Panc1 (cell line): ENCODE results near the gene CD3D. TPM values are rescaled to one million over a fixed set of nuclear protein-coding genes. Genes with fewer than 3 reads are reported as not detected.
"Not testable (repeated sequence)": the region's sequence is repeated elsewhere in the genome, so short reads cannot be mapped to it uniquely, and the experiment has no call there.

Experiments used
- ATAC-seq: fragments of 200-7000 bp; cut with Tn5 transposase; 2 replicates; pipeline ENCODE4 v1.9.1; 2020; ENCODE audit warnings: mild to moderate bottlenecking, moderate library complexity
- BruUV-seq: library from RNA; stranded (reverse); fragments of 400-500 nt; replicated peaks from 2 replicates; lab custom pipeline; 2021; lab: Mats Ljungman, UMichigan
- CTCF ChIA-PET: fragments of 300-600 bp; sonication (Branson Sonifier 250); formaldehyde crosslinking; loops from one replicate; lab custom pipeline; 2022; ENCODE audit warnings: antibody characterized with exemption; lab: Charles Lee
- POLR2A ChIA-PET: fragments of 300-600 bp; sonication (Branson Sonifier 250); formaldehyde crosslinking; loops from one replicate; lab custom pipeline; 2022; ENCODE audit warnings: antibody characterized with exemption; lab: Charles Lee
- DNase-seq: peaks from one replicate; pipeline ENCODE4 v3.0.0-alpha.2; 2010; ENCODE audit warnings: low read depth, low spot score
- H3K27ac ChIP-seq: 2 replicates; pipeline ENCODE4 v1.5.1; 2011; ENCODE audit warnings: mild to moderate bottlenecking, low read length, inconsistent platforms
- H3K27me3 ChIP-seq: fragments of 200-500 bp; sonication (Bioruptor generic); 2 replicates; pipeline ENCODE4 v1.6.0; 2014; ENCODE audit warnings: low read length, inconsistent platforms; ENCODE audit not compliant: control insufficient read depth, insufficient read depth
- H3K36me3 ChIP-seq: fragments of 200-500 bp; sonication (Bioruptor generic); 2 replicates; pipeline ENCODE4 v1.5.1; 2014; ENCODE audit warnings: inconsistent platforms, mild to moderate bottlenecking, low read length, moderate library complexity; ENCODE audit not compliant: control insufficient read depth, insufficient read depth
- H3K4me1 ChIP-seq: 2 replicates; pipeline ENCODE4 v1.5.1; 2011; ENCODE audit warnings: inconsistent platforms, mild to moderate bottlenecking, low read length, moderate library complexity; ENCODE audit not compliant: control insufficient read depth, insufficient read depth
- H3K4me3 ChIP-seq, 2 experiments: 2 replicates each; pipeline ENCODE4 v1.5.1; 2011 to 2012; ENCODE audit warnings: low read depth in 2 of 2, low read length in 2 of 2, mild to moderate bottlenecking in 2 of 2, inconsistent platforms in 1 of 2, moderate library complexity in 1 of 2
- H3K9me3 ChIP-seq: fragments of 200-500 bp; sonication (Bioruptor generic); 2 replicates; pipeline ENCODE4 v1.5.1; 2014; ENCODE audit warnings: low read depth, mild to moderate bottlenecking, inconsistent platforms, low read length, moderate library complexity; ENCODE audit not compliant: control insufficient read depth, insufficient read depth
- POLR2AphosphoS5 ChIP-seq: IDR thresholded peaks from 2 replicates; pipeline ENCODE4 v1.6.1; 2012; ENCODE audit warnings: mild to moderate bottlenecking, low read depth, low read length, moderate library complexity
- SIN3A ChIP-seq: IDR thresholded peaks from 2 replicates; pipeline ENCODE4 v1.6.1; 2012; ENCODE audit warnings: low read depth, mild to moderate bottlenecking, low read length, moderate library complexity, borderline replicate concordance; ENCODE audit not compliant: insufficient read depth
- TCF7L2 ChIP-seq: IDR thresholded peaks from 2 replicates; pipeline ENCODE4 v1.6.1; 2011; ENCODE audit warnings: mild to moderate bottlenecking, low read depth, low read length, inconsistent platforms
- in situ Hi-C: cut with HindIII; loops from 2 replicates; pipeline ENCODE4 v1.10.0; 2016; ENCODE audit warnings: low sequenced_read_pairs, low pct_unique_long_range_greater_than_20kb
- intact Hi-C: fragments of 100-400 bp; cut with micrococcal nuclease; formaldehyde crosslinking; loops from one replicate; pipeline ENCODE4 v1.10.0; 2022; ENCODE audit not compliant: unreplicated experiment
- total RNA-seq: library from RNA; stranded (reverse); gene quantifications from one replicate; pipeline ENCODE4 v1.2.1, GENCODE V29; 2021; ENCODE audit not compliant: unreplicated experiment
- TF ChIP-seq, protein P1 (sequence below): fragments of 450-650 bp; IDR thresholded peaks from 2 replicates; pipeline ENCODE4 v1.5.1; 2017; ENCODE audit warnings: mild to moderate bottlenecking
- TF ChIP-seq, protein P2 (sequence below), 2 experiments: IDR thresholded peaks; 2 replicates each; pipeline ENCODE4 v1.6.1; 2011 to 2012; ENCODE audit warnings: low read depth in 2 of 2, control low read depth in 1 of 2, low read length in 1 of 2, mild to moderate bottlenecking in 1 of 2, moderate library complexity in 1 of 2; ENCODE audit not compliant: insufficient read depth in 1 of 2

The CD3D gene
- total RNA-seq, 1 experiment from 2014 or later = 0.39 TPM

DNA sequence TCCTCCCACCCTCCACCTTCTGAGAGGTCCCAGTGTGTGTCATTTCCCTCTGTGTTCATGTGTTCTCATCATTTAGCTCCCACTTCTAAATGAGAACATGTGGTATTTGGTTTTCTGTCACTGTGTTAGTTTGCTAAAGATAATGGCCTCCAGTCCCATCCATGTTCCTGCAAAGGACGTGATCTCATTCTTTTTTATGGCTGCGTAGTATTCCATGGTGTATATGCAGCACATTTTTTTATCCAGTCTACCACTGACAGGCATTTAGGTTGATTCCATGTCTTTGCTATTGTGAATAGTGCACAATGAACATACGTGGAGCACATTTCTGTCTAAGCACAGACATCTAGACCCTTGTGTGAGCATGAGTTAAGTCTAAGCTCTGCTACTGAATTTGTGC is 32.2 kb downstream of the CD3D start:
- Histone ChIP-seq H3K27ac (no peak overlapping the region), H3K27me3 (peaks cover 20% of the 10 kb centered on the region), H3K9me3 (no peaks in the 10 kb centered on the region), H3K4me3 (no peak overlapping the region), H3K4me1 (no peaks in the 10 kb centered on the region), H3K36me3 (no peaks in the 10 kb centered on the region)
- ChIA-PET CTCF (no interaction called here), POLR2A (no interaction called here)
- no peak for ATAC-seq
- in situ Hi-C loops = no loop called here
- intact Hi-C loops = no loop called here
- no peak for DNase-seq
- TF ChIP-seq TCF7L2 = no peak
- TF ChIP-seq, protein P1, sequence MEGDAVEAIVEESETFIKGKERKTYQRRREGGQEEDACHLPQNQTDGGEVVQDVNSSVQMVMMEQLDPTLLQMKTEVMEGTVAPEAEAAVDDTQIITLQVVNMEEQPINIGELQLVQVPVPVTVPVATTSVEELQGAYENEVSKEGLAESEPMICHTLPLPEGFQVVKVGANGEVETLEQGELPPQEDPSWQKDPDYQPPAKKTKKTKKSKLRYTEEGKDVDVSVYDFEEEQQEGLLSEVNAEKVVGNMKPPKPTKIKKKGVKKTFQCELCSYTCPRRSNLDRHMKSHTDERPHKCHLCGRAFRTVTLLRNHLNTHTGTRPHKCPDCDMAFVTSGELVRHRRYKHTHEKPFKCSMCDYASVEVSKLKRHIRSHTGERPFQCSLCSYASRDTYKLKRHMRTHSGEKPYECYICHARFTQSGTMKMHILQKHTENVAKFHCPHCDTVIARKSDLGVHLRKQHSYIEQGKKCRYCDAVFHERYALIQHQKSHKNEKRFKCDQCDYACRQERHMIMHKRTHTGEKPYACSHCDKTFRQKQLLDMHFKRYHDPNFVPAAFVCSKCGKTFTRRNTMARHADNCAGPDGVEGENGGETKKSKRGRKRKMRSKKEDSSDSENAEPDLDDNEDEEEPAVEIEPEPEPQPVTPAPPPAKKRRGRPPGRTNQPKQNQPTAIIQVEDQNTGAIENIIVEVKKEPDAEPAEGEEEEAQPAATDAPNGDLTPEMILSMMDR = no peak
- no peak for TF ChIP-seq POLR2AphosphoS5
- TF ChIP-seq, protein P2, sequence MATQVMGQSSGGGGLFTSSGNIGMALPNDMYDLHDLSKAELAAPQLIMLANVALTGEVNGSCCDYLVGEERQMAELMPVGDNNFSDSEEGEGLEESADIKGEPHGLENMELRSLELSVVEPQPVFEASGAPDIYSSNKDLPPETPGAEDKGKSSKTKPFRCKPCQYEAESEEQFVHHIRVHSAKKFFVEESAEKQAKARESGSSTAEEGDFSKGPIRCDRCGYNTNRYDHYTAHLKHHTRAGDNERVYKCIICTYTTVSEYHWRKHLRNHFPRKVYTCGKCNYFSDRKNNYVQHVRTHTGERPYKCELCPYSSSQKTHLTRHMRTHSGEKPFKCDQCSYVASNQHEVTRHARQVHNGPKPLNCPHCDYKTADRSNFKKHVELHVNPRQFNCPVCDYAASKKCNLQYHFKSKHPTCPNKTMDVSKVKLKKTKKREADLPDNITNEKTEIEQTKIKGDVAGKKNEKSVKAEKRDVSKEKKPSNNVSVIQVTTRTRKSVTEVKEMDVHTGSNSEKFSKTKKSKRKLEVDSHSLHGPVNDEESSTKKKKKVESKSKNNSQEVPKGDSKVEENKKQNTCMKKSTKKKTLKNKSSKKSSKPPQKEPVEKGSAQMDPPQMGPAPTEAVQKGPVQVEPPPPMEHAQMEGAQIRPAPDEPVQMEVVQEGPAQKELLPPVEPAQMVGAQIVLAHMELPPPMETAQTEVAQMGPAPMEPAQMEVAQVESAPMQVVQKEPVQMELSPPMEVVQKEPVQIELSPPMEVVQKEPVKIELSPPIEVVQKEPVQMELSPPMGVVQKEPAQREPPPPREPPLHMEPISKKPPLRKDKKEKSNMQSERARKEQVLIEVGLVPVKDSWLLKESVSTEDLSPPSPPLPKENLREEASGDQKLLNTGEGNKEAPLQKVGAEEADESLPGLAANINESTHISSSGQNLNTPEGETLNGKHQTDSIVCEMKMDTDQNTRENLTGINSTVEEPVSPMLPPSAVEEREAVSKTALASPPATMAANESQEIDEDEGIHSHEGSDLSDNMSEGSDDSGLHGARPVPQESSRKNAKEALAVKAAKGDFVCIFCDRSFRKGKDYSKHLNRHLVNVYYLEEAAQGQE (IDR thresholded peaks at IDR 0.05; ENCODE audit: insufficient read depth in 1 of 2, low read depth in 2 of 2, low read length in 1 of 2) = no peak
- TF ChIP-seq SIN3A = no peak
- BruUV-seq = no TSS peak

DNA sequence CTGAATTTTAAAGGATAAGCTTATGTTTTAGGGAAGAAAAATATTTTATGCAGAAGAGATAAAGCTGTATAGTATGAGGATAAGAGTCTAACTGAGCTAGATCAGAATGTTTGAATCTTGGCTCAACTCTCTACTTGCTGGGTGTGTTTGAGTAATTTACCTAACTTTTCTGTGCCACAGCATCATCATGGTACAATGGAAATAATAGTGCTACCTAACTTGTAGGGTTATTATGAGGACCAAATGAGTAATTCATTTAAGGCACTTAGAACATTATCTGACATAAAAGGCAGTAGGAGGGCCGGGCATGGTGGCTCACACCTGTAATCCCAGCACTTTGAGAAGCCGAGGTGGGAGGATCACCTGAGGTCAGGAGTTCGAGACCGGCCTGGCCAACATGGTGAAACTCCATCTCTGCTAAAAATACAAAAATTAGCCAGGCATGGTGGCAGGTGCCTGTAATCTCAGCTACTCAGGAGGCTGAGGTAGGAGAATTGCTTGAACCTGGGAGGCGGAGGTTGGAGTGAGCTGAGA is 33.4 kb downstream of the CD3D start:
- H3K36me3 ChIP-seq, in situ Hi-C loops, H3K4me3 ChIP-seq, H3K9me3 ChIP-seq, POLR2A ChIA-PET, H3K27ac ChIP-seq, DNase-seq, CTCF ChIA-PET, H3K4me1 ChIP-seq, intact Hi-C loops, BruUV-seq, ATAC-seq: not testable (repeated sequence)
- H3K27me3 ChIP-seq = peaks cover 20% of the 10 kb centered on the region

DNA sequence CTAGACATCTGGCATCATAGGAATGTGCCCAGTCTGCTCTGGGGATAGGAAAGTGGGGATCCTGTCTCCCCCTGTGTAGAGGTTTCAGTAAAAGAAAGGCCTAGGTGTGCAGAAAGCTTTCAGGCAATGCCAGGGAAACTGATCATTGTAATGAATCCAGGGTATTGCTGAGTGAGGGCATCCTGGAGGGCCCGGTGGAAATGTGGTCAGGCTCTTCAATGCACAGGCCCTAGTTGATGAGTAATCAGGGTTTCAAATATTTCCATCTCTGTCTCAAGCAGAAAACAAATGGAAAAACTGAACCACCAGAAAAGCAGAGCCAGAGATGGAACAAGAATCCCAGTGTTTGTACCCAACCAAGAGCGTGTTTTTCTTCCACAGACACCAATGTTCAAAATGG is 35.9 kb downstream of the CD3D start:
- intact Hi-C loops (no loop called here), in situ Hi-C loops (no loop called here)
- Histone ChIP-seq H3K36me3 (no peaks in the 10 kb centered on the region), H3K4me3 (no peak overlapping the region), H3K9me3 (no peaks in the 10 kb centered on the region), H3K27ac (no peak overlapping the region), H3K27me3 (peaks cover 15% of the 10 kb centered on the region), H3K4me1 (no peaks in the 10 kb centered on the region)
- DNase-seq (no peak), ATAC-seq (no peak)
- no TSS peak for BruUV-seq
- ChIA-PET CTCF (no interaction called here), POLR2A (no interaction called here)
- TF ChIP-seq TCF7L2 (no peak), SIN3A (no peak), POLR2AphosphoS5 (no peak)
- TF ChIP-seq, protein P2 (IDR thresholded peaks at IDR 0.05; ENCODE audit: insufficient read depth in 1 of 2, low read depth in 2 of 2, low read length in 1 of 2) = no peak
- TF ChIP-seq, protein P1 = no peak
